Lung microvascular endothelial cell (primary cell): ENCODE measurements around the gene PHLDB2. TPM values are rescaled to one million over a fixed set of nuclear protein-coding genes. Genes with fewer than 3 reads are reported as not detected.

Source experiments
- DNase-seq, 2 donors: peaks; one replicate each; pipeline versions ENCODE4 v3.0.0 to v3.0.0-alpha.2; 2010; ENCODE audit warnings: low read depth in 2 of 2
- total RNA-seq: library from RNA; depleted of rRNA; stranded (reverse); fragments of >200 nt; gene quantifications from 2 replicates; pipeline ENCODE4 v1.2.1, GENCODE V29; 2014

Gene PHLDB2
- total RNA-seq, 1 donor from 2014 or later = 50.6 TPM

GRCh38 chr3:111850537-111850936 is 8.5 kb upstream of the PHLDB2 start:
- peak in 1 of 2 donors; percentile 71 for DNase-seq

GRCh38 chr3:111851511-111851954 is 7.5 kb upstream of the PHLDB2 start:
- peak; percentile 72 to 88 for DNase-seq

GRCh38 chr3:111852540-111852939 is 6.5 kb upstream of the PHLDB2 start:
- peak; percentile 85 to 90 for DNase-seq

GRCh38 chr3:111853068-111853467 is 6.0 kb upstream of the PHLDB2 start:
- peak; percentile 77 to 84 for DNase-seq

GRCh38 chr3:111854990-111855389 is 4.1 kb upstream of the PHLDB2 start:
- no peak for DNase-seq

- DNase-seq = no peak
These were observed 2.6 kb upstream of the PHLDB2 start for GRCh38 chr3:111856501-111856900.

GRCh38 chr3:111857474-111857873 is 1.6 kb upstream of the PHLDB2 start:
- DNase-seq = no peak

- no peak for DNase-seq
These were observed 423 bp upstream of the PHLDB2 start for GRCh38 chr3:111858642-111859041.

- DNase-seq = peak; percentile 85 to 92
These were observed 1.2 kb downstream of the PHLDB2 start for GRCh38 chr3:111859974-111860859.

- peak; percentile 43 to 46 for DNase-seq
These were observed 2.3 kb downstream of the PHLDB2 start for GRCh38 chr3:111861391-111861790.

GRCh38 chr3:111862415-111862814 is 3.4 kb downstream of the PHLDB2 start:
- no peak for DNase-seq

GRCh38 chr3:111862974-111863373 is 3.9 kb downstream of the PHLDB2 start:
- DNase-seq = no peak

GRCh38 chr3:111863942-111864694 is 5.1 kb downstream of the PHLDB2 start:
- peak in 1 of 2 donors; percentile 22 for DNase-seq

- DNase-seq = peak; percentile 87 to 91
These were observed 6.0 kb downstream of the PHLDB2 start for GRCh38 chr3:111864821-111865656.

- DNase-seq = no peak
These were observed 8.9 kb downstream of the PHLDB2 start for GRCh38 chr3:111867889-111868426.

GRCh38 chr3:111870620-111871019 is 11.6 kb downstream of the PHLDB2 start:
- DNase-seq = no peak

GRCh38 chr3:111871809-111872623 is 13.0 kb downstream of the PHLDB2 start:
- no peak for DNase-seq

- DNase-seq = peak in 1 of 2 donors; percentile 43
These were observed 13.9 kb downstream of the PHLDB2 start for GRCh38 chr3:111872979-111873378.

- peak; percentile 52 to 74 for DNase-seq
These were observed 15.2 kb downstream of the PHLDB2 start for GRCh38 chr3:111874177-111874820.

- no peak for DNase-seq
These were observed 22.4 kb downstream of the PHLDB2 start for GRCh38 chr3:111881480-111881879.
